HL-60 (cell line): ENCODE results near the gene SLC10A7.

Experiments used
- DNase-seq, 2 experiments: peaks; one replicate each; pipeline ENCODE4 v3.0.0-alpha.2; 2010 to 2020; ENCODE audit warnings: low read depth in 1 of 2, low spot score in 1 of 2
- H3K27ac ChIP-seq: fragments of 250-450 bp; sonication (Bioruptor Pico); replicated peaks from 2 replicates; pipeline ENCODE4 v1.5.1; 2020; ENCODE audit warnings: mild to moderate bottlenecking, moderate library complexity
- H3K27me3 ChIP-seq: fragments of 250-450 bp; sonication (Bioruptor Pico); 2 replicates; pipeline ENCODE4 v1.5.1; 2021; ENCODE audit warnings: mild to moderate bottlenecking, moderate library complexity; ENCODE audit not compliant: insufficient read depth, poor library complexity, severe bottlenecking
- H3K4me3 ChIP-seq: replicated peaks from 2 replicates; pipeline ENCODE4 v1.5.1; 2011; ENCODE audit warnings: mild to moderate bottlenecking, control low read depth, low read length; ENCODE audit not compliant: insufficient read depth
- CTCF ChIP-seq: IDR thresholded peaks from one replicate; pipeline ENCODE4 v1.5.1; 2011; ENCODE audit warnings: low read length, control low read depth, inconsistent platforms; ENCODE audit not compliant: insufficient read depth
- GABPA ChIP-seq: IDR thresholded peaks from 2 replicates; pipeline ENCODE4 v1.6.1; 2012; ENCODE audit warnings: low read depth
- POLR2AphosphoS5 ChIP-seq: IDR thresholded peaks from 2 replicates; pipeline ENCODE4 v1.6.1; 2012; ENCODE audit warnings: low read depth
- REST ChIP-seq: IDR thresholded peaks from 2 replicates; pipeline ENCODE4 v1.6.1; 2012; ENCODE audit warnings: low read depth; ENCODE audit not compliant: insufficient replicate concordance
- SPI1 ChIP-seq: IDR thresholded peaks from 2 replicates; pipeline ENCODE4 v1.6.1; 2012; ENCODE audit warnings: low read depth, mild to moderate bottlenecking, borderline replicate concordance

SLC10A7 gene

GRCh38 chr4:146247356-146247755, 274.4 kb downstream of the SLC10A7 start:
- H3K4me3 ChIP-seq = no peak overlapping the region
- no peak for DNase-seq

GRCh38 chr4:146246381-146246780, 275.4 kb downstream of the SLC10A7 start:
- Histone ChIP-seq H3K4me3 (no peak overlapping the region), H3K27me3 (no peaks in the 10 kb centered on the region), H3K27ac (no peak overlapping the region)
- no peak for TF ChIP-seq SPI1
- no peak for TF ChIP-seq POLR2AphosphoS5
- TF ChIP-seq GABPA = no peak
- no peak for TF ChIP-seq REST
- no peak for TF ChIP-seq CTCF
- no peak for DNase-seq

More at GRCh38 chr4:146247356-146247755, 274.4 kb downstream of the SLC10A7 start:
- TF ChIP-seq GABPA = no peak
- Histone ChIP-seq H3K27me3 (no peaks in the 10 kb centered on the region), H3K27ac (no peak overlapping the region)

- H3K4me3 ChIP-seq = no peak overlapping the region
- no peak overlapping the region for H3K27ac ChIP-seq
- no peak for DNase-seq
- H3K27me3 ChIP-seq = no peaks in the 10 kb centered on the region
- TF ChIP-seq CTCF = no peak
- TF ChIP-seq SPI1 = no peak
- no peak for TF ChIP-seq POLR2AphosphoS5
- TF ChIP-seq REST = no peak
- TF ChIP-seq GABPA = no peak
These were observed 275.9 kb downstream of the SLC10A7 start for GRCh38 chr4:146245850-146246249.

- TF ChIP-seq REST = no peak
- no peak for TF ChIP-seq SPI1
- TF ChIP-seq GABPA = no peak
- TF ChIP-seq CTCF = no peak
- no peak for TF ChIP-seq POLR2AphosphoS5
- Histone ChIP-seq H3K27ac (no peak overlapping the region), H3K27me3 (no peaks in the 10 kb centered on the region), H3K4me3 (no peak overlapping the region)
- DNase-seq = no peak
These were observed 276.5 kb downstream of the SLC10A7 start for GRCh38 chr4:146245246-146245645.
